Left forelimb (tissue), 1 donor: Measurements from ENCODE around the gene HSPA12B.

ENCODE experiments used
- DNase-seq: peaks from one replicate; pipeline ENCODE4 v3.0.0-alpha.2; 2018; ENCODE audit warnings: low spot score

Gene HSPA12B

GRCh38 chr20:3749087-3749688 lies 16.7 kb downstream of the HSPA12B start:
- no peak for DNase-seq

- peak; percentile 65 for DNase-seq
Observed at GRCh38 chr20:3749689-3750531, 17.4 kb downstream of the HSPA12B start.

GRCh38 chr20:3751305-3751674 lies 18.8 kb downstream of the HSPA12B start:
- DNase-seq = peak; percentile 62

GRCh38 chr20:3751675-3752385 lies 19.3 kb downstream of the HSPA12B start:
- DNase-seq = peak; percentile 69

GRCh38 chr20:3752386-3752759 lies 19.9 kb downstream of the HSPA12B start:
- no peak for DNase-seq

GRCh38 chr20:3753098-3753497 lies 20.6 kb downstream of the HSPA12B start:
- DNase-seq = peak; percentile 71

- DNase-seq = peak; percentile 69
Observed at GRCh38 chr20:3753501-3754275, 21.2 kb downstream of the HSPA12B start.

GRCh38 chr20:3754276-3754630 lies 21.8 kb downstream of the HSPA12B start:
- peak; percentile 59 for DNase-seq

GRCh38 chr20:3755269-3755668 lies 22.8 kb downstream of the HSPA12B start:
- no peak for DNase-seq

GRCh38 chr20:3755814-3756480 lies 23.5 kb downstream of the HSPA12B start:
- DNase-seq = no peak

- no peak for DNase-seq
Observed at GRCh38 chr20:3757268-3757667, 24.8 kb downstream of the HSPA12B start.

- no peak for DNase-seq
Observed at GRCh38 chr20:3758566-3758965, 26.1 kb downstream of the HSPA12B start.

- DNase-seq = no peak
Observed at GRCh38 chr20:3759316-3759823, 26.9 kb downstream of the HSPA12B start.

GRCh38 chr20:3759884-3760283 lies 27.4 kb downstream of the HSPA12B start:
- DNase-seq = no peak

- no peak for DNase-seq
Observed at GRCh38 chr20:3760655-3761348, 28.3 kb downstream of the HSPA12B start.

GRCh38 chr20:3763671-3764601 lies 31.5 kb downstream of the HSPA12B start:
- no peak for DNase-seq

GRCh38 chr20:3764659-3765058 lies 32.2 kb downstream of the HSPA12B start:
- DNase-seq = no peak

- DNase-seq = no peak
Observed at GRCh38 chr20:3765171-3765882, 32.8 kb downstream of the HSPA12B start.
